Suprapubic skin (tissue), 4 donors: ENCODE data around the gene ST3GAL5.

Experiments
- CTCF ChIP-seq, 2 donors: fragments of 200-600 bp in 1 of 2; fragments of 450-650 bp in 1 of 2; sonication (generic) in 1 of 2; IDR thresholded peaks; one replicate each; pipeline ENCODE4 v1.5.1; 2016 to 2019; ENCODE audit warnings: antibody characterized with exemption in 2 of 2, mild to moderate bottlenecking in 1 of 2, moderate library complexity in 1 of 2
- EP300 ChIP-seq: sonication (generic); formaldehyde crosslinking; IDR thresholded peaks from one replicate; pipeline ENCODE4 v1.6.1; 2017; ENCODE audit warnings: antibody characterized with exemption
- POLR2AphosphoS5 ChIP-seq, 3 donors: sonication (generic); formaldehyde crosslinking; IDR thresholded peaks; one replicate each; pipeline ENCODE4 v1.6.1; 2017; ENCODE audit warnings: antibody characterized with exemption in 3 of 3

- TF ChIP-seq CTCF (IDR thresholded peaks at IDR 0.05) (no peak), POLR2AphosphoS5 (IDR thresholded peaks at IDR 0.05) (no peak), EP300 (no peak)
Measured at GRCh38 chr2:85787981-85788340, 100.8 kb downstream of the ST3GAL5 start.
